ENCODE data around the gene TAS1R2. TPM values are rescaled to one million over a fixed set of nuclear protein-coding genes. Genes with fewer than 3 reads are reported as not detected.
A peak's percentile ranks its signal among the peaks of the same experiment; 100 is the strongest.
"Not testable (repeated sequence)": the region's sequence is repeated elsewhere in the genome, so short reads cannot be mapped to it uniquely, and the experiment has no call there.

The TAS1R2 gene
- polyA plus RNA-seq, 10 donors: not detected

DNA sequence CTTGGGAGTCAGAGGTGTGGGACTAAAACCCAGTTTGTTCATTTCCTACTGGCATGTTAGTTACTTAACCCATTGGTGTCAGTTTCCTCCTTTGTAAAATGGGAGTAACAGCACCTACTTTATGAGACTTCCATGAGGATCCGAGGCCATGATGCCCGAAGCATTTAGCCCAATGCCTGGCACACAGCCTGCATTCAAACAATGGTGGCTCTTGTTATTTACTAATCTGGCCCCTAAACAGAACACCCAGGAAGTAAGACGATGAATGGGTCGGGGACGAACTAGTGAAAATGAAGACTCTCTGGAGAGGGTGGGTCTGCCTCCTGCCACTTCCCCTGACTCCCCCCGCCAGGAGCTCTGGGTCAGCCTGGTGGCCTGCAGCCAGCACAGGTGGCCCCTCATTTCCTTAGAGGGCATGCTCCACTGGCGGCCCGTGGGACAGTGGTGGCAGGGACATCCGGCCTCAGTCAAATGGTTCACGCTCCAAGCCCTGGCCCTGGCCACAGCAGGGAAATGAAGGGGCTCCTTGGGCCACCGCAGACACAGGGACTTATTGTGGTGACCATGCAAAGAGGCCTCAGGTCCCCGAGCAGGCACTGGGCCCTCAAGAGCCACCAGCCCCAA lies 9.5 kb upstream of the TAS1R2 start:
- DNase-seq: no peak

DNA sequence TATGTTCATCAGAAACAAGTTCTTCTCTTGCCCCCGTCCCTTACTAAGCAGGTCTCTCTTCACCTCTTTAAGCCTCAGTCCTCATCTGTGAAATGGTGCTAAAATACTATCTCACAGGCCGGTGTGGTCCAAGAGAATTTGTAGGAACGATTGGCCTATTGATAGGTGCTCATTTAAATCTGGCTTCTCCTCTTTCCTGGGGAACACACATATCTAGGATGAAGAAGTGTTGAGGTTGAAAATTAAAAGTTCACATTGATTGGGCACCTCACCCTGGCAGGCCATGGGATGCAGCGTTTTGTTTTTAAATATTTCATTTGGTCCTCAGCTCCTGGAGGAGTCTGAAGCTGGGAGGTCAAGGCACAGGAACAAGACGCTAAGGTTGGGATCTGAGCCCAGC lies 8.9 kb upstream of the TAS1R2 start:
- DNase-seq: no peak

DNA sequence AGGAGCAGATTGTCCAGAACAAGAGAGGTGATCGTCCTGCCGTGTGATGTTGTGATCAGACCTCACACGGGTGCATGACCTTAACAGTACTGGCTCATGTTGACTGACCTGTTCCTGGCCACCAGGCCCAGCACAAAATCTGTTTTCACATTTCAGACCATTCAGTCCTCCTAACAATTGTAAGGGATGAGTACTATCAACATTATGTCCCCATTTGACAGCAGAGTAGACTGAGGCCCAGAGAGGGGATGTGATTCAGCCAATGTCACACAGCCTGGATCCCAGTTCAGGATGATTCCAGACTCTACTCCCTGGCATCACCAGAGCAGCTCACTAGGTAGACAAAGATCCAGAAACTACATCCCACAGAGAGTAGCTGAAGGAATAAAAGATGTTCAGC lies 7.4 kb upstream of the TAS1R2 start:
- no peak for DNase-seq

DNA sequence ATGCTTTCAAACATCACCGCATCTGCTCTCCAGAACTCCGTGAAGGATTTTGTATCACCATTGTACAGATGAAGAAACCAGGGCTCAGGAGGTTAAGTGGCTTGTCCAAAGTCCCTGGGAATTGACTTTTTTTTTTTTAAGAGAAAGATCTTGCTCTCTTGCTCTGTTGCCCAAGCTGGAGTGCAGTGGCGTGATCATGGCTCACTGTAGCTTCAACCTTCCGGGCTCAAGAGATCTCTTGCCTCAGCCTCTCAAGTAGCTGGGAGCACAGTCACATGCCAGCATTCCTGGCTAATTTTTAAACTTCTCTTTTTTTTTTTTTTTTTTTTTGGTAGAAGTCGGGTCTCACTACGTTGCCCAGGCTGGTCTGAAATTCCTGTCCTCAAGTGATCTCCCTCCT lies 6.9 kb upstream of the TAS1R2 start:
- DNase-seq: no peak

DNA sequence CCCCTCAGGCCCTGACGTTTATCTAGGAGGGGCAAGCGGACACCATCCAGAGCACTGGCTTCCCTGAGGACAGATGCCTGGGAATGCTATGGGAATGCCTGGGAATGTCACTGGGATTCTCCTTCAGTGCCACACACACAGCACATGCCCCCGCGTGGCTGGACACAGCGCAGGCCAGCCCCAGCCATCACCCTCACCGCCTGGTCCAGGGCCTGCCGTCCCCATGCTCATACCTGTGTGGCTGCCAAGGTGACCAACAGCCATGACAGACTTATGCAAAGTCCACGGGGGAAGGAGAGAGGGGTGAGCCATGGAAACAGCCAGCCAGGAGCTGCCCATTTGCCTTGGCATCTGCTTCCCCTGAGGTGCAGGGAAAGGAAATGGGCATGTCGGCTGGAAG lies 5.7 kb upstream of the TAS1R2 start:
- DNase-seq: no peak

DNA sequence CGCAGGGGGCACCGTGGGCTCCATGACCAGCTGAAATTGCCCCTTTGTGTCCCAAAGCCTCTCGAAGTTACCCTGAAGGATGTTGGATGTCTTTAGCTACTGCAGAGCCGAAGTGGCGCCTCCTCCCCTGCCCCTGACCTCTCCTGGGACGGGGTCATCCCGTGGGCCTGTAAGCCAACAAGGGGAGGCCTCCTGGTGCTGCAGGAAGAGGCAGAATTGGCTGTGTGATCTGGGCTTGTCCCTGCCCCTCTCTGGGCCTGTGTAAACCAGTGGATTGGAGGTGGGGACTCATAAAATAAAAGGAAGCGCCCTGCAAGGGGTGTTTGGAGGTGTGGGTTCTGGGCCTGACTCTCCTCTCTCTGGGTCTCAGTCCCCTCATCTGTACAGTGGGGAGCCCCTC lies 2.1 kb upstream of the TAS1R2 start:
- no peak for DNase-seq

DNA sequence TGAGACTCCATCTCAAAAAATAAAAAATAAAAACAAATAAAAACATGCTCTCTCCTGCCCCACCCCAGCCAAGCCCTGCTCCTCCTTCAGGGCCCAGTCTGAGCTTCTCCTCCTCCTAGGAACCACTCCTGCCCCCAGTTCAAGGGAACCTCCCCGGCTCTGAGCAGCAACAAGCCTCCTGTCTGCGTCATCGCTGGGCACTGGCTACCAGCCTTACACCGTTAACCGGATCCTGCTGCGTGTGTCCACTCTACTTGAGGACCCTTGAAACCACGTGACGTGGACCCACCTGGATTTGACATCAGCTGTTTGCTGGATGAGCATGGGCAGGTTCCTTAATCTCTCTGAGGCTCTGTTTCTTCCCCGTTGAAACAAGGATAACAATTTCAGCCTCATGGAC lies 1.6 kb upstream of the TAS1R2 start:
- DNase-seq: no peak

DNA sequence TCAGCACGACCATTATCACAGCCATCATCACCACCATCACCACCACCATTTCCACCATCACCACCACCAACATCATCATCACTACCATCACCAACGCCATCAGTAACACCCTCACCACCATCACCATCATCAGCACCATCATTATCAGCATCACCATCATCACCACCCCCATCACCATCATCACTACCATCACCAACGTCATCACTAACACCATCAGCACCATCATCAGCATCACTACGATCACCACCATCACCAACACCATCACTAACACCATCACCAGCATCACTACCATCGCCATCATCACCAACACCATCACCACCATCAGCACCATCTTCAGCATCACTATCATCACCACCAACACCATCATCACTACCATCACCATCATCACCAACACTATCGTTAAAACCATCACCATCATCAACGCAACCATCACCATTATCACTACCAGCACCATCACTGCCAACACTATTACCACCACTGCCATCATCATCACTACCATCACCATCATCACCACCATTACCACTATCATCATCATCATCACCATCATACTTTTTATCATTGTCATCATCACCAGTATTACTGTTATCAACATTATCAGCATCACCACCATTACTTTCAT lies 1.3 kb downstream of the TAS1R2 start:
- no peak for DNase-seq

DNA sequence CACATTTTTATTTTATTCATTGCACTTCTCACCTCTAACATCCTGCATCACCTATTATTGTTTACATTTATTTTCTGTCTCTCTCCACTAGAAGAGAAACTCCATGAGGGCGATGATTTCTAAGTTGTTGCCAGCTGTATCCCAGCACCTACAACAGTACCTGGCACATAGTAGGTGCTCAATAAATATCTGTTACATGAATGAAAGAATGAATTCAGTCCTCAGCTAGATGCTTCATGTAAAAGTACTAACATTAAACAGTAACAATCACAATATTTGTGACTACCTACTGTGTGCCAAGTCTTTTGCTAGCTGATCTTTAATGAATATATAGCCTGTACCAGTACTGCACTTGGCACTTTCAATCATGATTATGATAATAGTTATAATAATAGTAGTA lies 3.0 kb downstream of the TAS1R2 start:
- no peak for DNase-seq

DNA sequence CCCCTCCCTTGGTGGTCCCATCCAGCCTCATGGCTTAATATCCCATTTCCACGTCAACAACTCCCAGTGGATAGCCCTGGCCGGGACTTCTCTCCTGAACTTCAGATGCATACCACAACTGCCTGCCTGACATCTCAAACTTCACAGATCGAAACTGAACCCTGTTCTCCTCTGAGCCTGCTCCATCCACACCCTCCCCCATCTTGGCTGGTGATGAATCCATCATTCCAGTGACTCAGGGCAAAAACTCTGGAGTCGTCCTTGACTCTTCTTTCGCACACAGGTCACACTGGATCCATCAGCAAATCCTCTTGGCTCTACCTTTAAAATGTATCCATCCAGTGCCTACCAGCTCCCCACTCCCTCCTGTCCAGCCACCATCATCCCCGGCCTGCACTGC lies 3.9 kb downstream of the TAS1R2 start:
- DNase-seq: no peak

DNA sequence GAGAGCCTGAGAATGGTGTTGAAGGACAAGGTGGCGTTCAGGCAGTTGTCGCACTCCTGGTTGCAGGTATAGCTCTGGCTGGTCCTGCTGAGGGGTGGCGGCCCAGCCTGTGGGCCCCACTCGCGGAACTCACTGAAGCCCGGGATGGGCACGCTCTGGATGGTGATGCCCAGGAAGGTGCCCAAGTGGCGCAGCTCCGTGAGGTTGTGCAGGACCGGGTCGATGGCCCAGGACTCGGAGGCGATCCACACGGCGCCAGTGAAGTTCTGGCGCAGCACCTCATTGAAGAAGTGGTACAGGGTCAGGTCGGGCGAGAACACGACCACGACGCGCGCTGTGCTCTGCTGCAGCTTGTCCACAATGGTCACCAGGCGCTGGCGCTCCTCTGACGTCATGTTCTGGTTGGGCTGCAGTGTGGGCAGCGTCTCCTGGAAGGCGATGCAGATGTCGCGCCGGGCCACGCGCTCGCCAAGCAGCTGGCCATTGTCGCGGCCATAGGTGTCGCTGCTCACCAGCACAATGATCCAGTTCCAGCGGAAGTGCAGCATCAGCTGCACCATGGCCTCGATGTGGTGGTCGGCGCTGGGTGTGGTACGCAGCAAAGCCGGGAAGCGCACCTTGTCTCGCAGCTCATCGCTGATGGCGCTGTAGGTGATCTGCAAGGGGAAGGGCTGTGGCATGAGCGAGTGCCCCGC lies 5.0 kb downstream of the TAS1R2 start:
- no peak for DNase-seq

DNA sequence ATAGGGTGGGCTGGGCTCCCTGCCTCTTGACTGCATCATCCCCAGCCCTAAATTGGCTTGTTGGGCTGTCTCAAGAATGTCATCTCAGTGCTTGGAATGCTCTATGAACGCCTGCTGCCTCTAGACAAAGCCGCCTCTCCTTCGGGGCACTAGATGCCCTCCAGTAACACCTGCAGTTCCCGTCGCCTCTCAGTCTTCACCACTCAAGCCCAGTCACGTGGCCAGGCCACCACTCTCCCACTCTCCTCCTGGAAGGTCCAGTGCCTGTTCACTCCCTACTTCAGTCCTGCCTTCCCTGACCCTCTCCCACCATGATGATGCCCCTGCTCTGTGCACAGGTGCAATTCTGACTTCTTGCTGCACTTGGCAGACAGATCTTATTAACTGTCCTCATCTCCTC lies 7.0 kb downstream of the TAS1R2 start:
- DNase-seq: no peak

DNA sequence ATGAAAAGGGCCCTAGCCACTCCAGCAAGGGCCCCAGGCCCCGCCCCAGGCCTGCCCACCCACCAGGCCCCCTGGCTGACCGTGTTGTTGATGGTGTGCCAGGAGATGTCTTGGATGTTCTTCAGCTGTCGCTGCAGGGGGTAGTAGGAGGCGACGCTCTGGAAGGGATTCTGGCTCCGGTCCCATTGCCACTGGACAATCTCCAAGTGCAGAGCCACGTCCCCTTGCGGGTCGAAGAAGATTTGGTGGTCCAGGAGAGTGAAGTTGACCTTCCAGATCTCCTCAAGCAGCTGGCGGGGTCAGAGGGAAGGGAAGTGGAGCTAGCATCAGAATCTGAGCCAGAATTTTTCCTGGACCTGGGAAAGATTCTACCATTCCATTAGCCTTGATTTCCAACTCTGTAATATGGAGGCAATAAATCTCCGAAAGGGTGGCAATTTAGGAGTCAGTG lies 10.2 kb downstream of the TAS1R2 start:
- DNase-seq: peak; percentile 42 to 80 (median 64)

DNA sequence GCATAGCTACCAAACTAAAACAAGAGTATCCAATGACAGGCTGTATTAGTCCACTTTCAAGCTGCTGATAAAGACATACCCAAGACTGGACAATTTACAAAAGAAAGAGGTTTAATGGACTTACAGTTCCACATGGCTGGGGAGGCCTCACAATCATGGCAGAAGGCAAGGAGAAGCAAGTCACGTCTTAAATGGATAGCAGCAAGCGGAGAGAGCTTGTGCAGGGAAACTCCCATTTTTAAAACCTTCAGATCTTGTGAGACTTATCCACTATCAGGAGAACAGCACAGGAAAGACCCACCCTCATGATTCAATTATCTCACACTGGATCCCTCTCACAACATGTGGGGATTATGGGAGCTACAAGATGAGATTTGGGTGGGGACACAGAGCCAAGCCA lies 11.7 kb downstream of the TAS1R2 start:
- DNase-seq: not testable (repeated sequence)

DNA sequence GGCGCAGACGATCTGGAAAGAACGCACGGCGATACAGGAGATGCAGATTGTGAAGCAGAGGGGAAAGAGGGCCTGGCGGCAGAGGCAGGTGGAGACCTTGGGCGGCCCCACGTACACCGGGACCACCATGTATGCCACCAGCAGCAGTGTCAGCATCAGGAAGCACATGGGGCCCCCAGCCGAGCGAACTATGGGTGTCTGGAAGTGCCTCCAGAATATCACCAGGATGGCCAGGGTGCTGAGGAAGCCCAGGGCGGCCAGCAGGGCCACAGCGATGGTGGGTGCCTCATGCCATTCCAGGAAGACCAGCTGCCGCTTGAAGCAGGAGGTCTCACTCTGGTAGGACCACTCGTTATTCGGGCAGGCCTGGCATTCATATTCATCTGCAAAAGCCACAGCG lies 19.3 kb downstream of the TAS1R2 start:
- no peak for DNase-seq

DNA sequence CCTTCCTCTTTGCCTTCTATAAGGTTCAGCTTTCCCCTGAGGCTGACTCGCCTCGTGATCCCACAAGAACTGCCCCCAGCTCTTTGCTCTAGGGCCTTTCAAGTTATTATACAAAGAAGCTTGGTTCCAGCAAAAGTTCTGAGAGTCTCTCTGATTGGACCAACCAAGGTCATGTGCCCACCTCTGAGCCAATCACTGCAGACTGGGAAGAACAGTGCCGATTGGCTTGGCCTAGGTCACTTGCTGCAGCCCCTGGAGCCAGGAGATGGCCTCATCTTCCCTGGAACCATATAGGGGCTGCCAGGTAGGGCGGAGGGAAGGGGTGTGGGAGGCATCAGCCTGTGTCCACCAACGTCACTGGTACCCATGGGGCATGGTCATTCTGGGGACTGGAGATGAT lies 22.8 kb downstream of the TAS1R2 start:
- no peak for DNase-seq

DNA sequence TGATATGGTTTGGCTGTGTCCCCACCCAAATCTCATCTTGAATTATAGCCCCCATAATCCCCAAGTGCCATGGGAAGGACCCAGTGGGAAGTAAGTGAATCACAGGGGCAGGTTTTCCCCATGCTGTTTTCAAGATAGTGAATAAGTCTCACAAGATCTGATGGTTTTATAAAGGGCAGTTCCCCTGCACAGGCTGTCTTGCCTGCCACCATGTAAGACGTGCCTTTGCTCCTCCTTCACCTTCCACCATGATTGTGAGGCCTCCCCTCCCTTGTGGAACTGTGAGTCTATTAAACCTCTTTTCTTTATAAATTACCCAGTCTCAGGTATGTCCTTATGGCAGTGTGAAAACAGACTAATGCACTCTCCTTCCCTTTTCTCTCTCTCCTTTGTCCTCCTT lies 27.1 kb downstream of the TAS1R2 start:
- not testable (repeated sequence) for DNase-seq

DNA sequence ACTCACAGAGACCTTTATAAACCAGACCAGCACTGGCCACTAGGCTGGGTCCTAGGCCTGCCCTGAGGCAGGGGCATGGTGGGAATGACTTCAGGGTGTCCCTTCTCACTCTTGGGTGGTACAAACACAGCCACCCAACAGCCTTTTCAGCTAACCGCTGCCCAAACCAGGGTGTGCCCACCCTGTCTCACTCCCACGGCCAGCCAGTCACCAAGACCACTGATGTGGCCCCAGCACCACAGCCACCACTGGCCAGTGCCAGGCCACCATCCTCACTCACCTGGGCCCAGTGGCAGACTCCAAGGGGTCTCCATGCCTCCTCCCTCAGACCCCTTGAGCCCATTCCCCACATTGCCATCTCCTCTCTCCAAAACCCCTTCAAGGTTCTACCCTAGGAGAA lies 27.8 kb downstream of the TAS1R2 start:
- no peak for DNase-seq

DNA sequence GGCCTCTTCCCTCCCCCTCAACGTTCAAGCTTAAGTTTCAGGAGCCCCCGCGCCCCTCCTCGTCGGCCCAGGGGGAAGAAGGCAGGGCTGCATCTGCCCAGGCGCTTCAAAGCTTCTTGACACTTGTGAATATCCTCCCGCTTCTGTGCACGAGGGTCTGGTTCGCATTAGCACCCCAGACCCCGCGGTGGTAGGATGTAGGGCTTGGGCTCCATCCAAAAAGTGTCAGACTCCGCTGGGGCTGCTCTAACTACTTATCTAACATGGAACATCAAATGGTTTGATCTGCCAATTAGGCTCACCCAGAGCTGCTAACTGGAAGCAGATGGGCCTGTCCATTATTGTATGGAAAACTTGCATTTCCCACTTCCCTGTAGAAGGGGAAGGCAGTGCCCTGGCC lies 28.9 kb downstream of the TAS1R2 start:
- no peak for DNase-seq

DNA sequence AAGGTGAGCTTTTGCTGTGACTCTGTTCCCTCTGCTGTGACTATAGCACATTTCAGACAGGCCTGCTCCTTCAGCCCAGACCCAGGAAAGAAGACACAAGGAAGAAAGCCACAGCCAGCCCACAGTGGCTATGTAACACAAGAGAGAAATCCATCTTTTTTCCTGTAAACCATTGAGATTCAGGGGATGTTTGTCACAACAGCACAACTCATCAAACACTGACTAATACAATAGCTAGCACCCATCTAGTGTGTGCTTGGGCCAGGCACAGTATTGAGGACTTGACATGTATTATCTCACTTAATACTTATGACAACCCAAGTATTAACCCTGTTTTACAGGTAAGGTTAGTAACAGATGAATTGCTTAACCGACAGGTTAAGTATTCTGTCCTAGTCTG lies 29.8 kb downstream of the TAS1R2 start:
- no peak for DNase-seq

DNA sequence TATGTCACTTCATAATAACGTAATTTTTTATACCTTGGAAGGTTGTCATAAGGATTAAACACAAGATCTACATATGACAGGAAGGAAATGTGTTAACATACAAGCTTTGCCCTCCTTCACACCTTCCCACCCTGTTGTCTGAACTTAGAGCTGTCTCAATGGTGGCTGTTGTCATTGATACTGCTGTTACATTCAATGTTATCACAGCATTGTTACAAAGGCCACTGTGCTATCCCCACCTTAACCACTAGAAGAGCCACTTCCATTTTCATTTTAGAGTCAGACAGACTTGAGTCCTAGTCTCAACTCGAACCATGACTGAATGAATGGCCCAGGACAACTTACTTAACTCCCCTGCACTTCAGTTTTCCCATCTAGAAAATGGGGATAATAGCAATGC lies 31.2 kb downstream of the TAS1R2 start:
- DNase-seq: no peak

DNA sequence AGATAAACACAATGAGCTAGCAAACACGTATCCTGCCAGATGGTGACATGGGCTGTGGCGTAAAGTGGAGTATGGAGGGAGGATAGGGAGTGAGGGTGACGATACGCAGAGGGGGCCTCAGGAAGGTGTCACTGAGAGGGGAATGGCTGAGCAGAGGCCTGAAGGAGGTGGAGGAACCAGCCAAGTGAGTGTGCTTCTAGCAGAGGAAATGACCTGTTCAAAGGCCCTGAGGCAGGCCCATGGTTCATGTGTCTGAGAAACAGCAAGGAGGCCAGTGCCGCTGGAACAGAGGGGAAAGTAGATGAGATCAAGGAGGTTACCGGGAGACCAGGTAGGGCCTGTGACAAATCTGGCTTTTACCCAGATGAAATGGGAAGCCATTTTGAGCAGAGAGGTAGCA lies 36.0 kb downstream of the TAS1R2 start:
- DNase-seq: no peak

DNA sequence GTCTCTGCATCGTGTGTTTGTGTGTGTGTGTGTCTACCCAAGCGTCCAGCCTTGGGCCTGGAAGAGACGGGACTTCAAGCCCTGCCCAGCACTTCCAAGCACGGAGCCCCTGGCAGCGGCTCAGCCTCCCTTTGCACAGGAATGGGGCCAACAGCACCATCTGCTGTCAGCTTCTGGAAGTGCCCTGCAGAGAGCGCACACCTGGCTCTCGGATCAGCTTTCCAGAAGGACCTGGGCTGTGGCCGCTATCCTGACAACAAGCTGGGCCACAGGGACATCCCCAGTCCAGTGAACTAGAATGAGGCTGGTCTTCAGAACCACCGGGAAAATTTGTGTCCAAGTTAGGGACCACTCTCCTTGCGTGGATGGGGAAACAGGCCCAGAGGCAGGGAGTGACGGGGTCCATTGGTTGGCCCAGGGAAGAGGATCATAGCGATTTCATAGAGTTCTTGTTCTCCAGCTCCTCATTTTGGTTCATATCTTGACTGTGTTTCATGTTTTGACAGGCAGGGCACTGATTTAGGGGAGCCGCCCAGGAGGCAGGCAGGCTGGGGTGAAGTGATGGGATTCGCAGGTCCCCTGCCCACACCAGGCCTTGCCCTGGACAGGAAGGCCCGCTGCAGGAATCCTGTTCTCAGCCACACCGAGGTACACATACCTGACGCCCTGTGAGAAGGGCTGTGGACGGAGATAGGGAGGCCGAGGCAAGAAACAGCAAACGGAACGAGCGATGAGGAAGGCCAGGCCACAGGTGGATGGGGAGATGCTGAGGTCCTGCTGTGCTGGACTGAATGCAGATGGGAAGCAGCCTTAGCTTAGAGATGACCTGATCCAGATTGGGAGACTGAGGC lies 38.4 kb downstream of the TAS1R2 start:
- DNase-seq: peak; percentile 81 to 93 (median 91)
